ENCODE results near the gene CARD11. TPM values are rescaled to one million over a fixed set of nuclear protein-coding genes. Genes with fewer than 3 reads are reported as not detected.

Gene CARD11
- total RNA-seq, 4 donors from 2014 or later = 0.26 to 2.0 (median 0.70) TPM

- Histone ChIP-seq H3K27me3 (peaks cover 0 to 4% (median 0%) of the 10 kb centered on the region in 4 donors), H3K27ac (replicated peaks in 1 of 4) (peak overlapping the region; percentile 59 to 82 (median 80)), H3K36me3 (no peaks in the 10 kb centered on the region), H3K4me1 (peaks cover 19 to 31% (median 29%) of the 10 kb centered on the region in 4 donors), H3K4me3 (peak overlapping the region in 1 of 4 donors; percentile 8), H3K9me3 (no peaks in the 10 kb centered on the region)
- intact Hi-C loops (cut with DNase I) = no loop called here
- TF ChIP-seq CTCF (IDR thresholded peaks at IDR 0.05) (no peak), EP300 (IDR thresholded peaks at IDR 0.05) (no peak), POLR2AphosphoS5 (IDR thresholded peaks at IDR 0.05) (no peak), POLR2A (IDR thresholded peaks at IDR 0.05; ENCODE audit: low read depth) (no peak)
- 91% methylated on average over 12 of the region's 12 CpGs for WGBS
- DNase-seq (ENCODE audit: extremely low spot score) = no peak
Measured at GRCh38 chr7:2864204-2864985, 179.3 kb downstream of the CARD11 start.

DNA sequence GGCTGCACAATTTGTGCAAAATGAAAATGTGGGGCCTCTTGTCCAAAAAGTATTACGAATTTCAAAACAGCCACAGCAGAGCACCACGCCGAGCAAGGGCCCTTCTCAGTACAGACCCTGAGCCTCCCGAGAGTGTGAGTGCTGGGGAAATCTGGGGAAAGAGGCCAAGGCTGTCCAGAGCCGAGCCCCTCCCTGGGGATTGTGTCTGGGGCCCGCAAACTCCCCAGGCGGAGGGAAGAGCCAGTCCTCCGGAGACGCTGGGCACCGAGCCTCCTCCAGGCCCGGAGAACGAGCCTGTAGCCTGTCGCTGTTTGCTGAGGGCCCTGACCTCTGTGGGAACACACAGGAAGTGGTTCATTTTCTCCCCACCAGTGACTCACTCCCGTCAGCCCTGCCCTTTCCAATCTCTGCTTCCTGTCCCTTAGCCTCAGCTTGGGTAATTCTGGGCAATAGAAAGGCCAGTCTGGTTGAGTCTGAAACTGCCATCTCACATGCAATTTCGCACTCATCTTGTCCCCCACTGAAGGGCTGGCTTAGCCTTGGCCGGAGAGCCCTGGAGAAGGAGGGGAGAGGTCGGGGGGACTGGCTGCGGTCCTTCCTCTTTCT lies 180.1 kb downstream of the CARD11 start:
- WGBS = 50% methylated on average over 16 of the region's 18 CpGs
- peak; percentile 94 for DNase-seq (ENCODE audit: extremely low spot score)
- peaks cover 19 to 31% (median 29%) of the 10 kb centered on the region in 4 donors for H3K4me1 ChIP-seq
- H3K27ac ChIP-seq (replicated peaks in 1 of 4) = peak overlapping the region; percentile 59 to 82 (median 80)
- intact Hi-C loops (cut with DNase I) = no loop called here
- no peaks in the 10 kb centered on the region for H3K36me3 ChIP-seq
- peak overlapping the region in 3 of 4 donors; percentile 8 to 39 (median 21) for H3K4me3 ChIP-seq
- H3K27me3 ChIP-seq = peaks cover 0 to 4% (median 0%) of the 10 kb centered on the region in 4 donors
- peak; percentile 64 to 74 for TF ChIP-seq POLR2AphosphoS5 (IDR thresholded peaks at IDR 0.05)
- TF ChIP-seq EP300 (IDR thresholded peaks at IDR 0.05) = no peak
- TF ChIP-seq POLR2A (IDR thresholded peaks at IDR 0.05; ENCODE audit: low read depth) = peak; percentile 47
- no peaks in the 10 kb centered on the region for H3K9me3 ChIP-seq

- Histone ChIP-seq H3K27me3 (peaks cover 0 to 4% (median 0%) of the 10 kb centered on the region in 4 donors), H3K9me3 (no peaks in the 10 kb centered on the region), H3K27ac (replicated peaks in 1 of 4) (peak overlapping the region; percentile 59 to 82 (median 80)), H3K4me1 (peaks cover 19 to 31% (median 29%) of the 10 kb centered on the region in 4 donors), H3K4me3 (peak overlapping the region in 2 of 4 donors; percentile 8 to 21), H3K36me3 (no peaks in the 10 kb centered on the region)
- intact Hi-C loops (cut with DNase I) = no loop called here
- no peak for DNase-seq (ENCODE audit: extremely low spot score)
- no peak for TF ChIP-seq POLR2AphosphoS5 (IDR thresholded peaks at IDR 0.05)
- no peak for TF ChIP-seq CTCF (IDR thresholded peaks at IDR 0.05)
- no peak for TF ChIP-seq POLR2A (IDR thresholded peaks at IDR 0.05; ENCODE audit: low read depth)
- no peak for TF ChIP-seq EP300 (IDR thresholded peaks at IDR 0.05)
- 92% methylated on average over 13 of the region's 22 CpGs for WGBS
Measured at GRCh38 chr7:2862831-2863361, 180.8 kb downstream of the CARD11 start.

DNA sequence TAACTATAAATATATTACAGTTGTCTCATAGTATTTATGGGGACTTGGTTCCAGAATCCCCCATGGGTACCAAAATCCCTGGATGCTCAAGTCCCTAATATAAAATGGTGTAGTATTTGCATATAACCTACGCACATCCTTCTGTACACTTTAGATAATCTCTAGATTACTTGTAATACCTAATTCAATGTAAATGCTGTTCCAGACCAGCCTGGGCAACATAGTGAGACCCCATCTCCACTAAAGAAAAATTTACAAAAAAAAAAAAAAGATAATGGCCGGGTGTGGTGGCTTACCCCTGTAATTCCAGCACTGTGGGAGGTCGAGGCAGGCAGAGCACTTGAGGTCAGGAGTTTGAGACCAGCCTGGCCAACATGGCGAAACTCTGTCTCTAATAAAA lies 182.2 kb downstream of the CARD11 start:
- 91% methylated on average over 4 of the region's 4 CpGs for WGBS
- Histone ChIP-seq H3K36me3 (no peaks in the 10 kb centered on the region), H3K4me1 (peaks cover 19 to 31% (median 29%) of the 10 kb centered on the region in 4 donors), H3K27ac (replicated peaks in 1 of 4) (no peak overlapping the region), H3K9me3 (no peaks in the 10 kb centered on the region), H3K4me3 (no peak overlapping the region), H3K27me3 (peaks cover 0 to 4% (median 0%) of the 10 kb centered on the region in 4 donors)
- no peak for DNase-seq (ENCODE audit: extremely low spot score)
- intact Hi-C loops (cut with DNase I) = no loop called here
- TF ChIP-seq POLR2A (IDR thresholded peaks at IDR 0.05; ENCODE audit: low read depth) (no peak), EP300 (IDR thresholded peaks at IDR 0.05) (no peak), CTCF (IDR thresholded peaks at IDR 0.05) (no peak)

DNA sequence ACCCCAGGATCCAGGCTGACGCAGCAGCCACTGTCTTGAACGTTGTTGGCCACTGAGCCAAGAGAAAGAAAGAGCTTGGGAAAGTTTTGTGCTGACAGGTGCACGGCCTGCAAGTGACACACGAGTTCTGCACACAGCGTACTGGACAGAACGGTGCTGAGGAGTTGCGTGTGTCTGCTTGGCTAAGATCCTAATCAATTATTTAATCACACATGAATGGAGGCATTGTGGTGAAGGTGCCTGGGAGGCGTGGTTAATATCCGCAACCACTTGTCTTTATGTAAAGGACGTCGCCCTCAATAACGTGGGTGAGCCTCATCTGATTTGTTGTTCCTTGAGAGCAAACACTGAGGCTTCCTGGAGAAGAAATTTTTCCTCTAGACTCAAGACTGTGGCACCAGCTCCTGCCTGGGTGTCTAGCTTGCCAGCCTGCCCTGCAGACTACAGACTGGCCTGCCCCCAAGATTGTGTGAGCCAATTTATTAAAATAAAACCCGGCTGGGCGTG lies 183.0 kb downstream of the CARD11 start:
- intact Hi-C loops (cut with DNase I) = no loop called here
- no peak overlapping the region for H3K27ac ChIP-seq (replicated peaks in 1 of 4)

More for the DNA sequence above, 183.0 kb downstream of the CARD11 start:
- Histone ChIP-seq H3K4me3 (no peak overlapping the region), H3K4me1 (peaks cover 19 to 31% (median 29%) of the 10 kb centered on the region in 4 donors), H3K27me3 (peaks cover 0 to 4% (median 0%) of the 10 kb centered on the region in 4 donors), H3K9me3 (no peaks in the 10 kb centered on the region), H3K36me3 (no peaks in the 10 kb centered on the region)
- DNase-seq (ENCODE audit: extremely low spot score) = no peak
- WGBS = 90% methylated on average over 14 of the region's 14 CpGs
- TF ChIP-seq POLR2A (IDR thresholded peaks at IDR 0.05; ENCODE audit: low read depth) (no peak), POLR2AphosphoS5 (IDR thresholded peaks at IDR 0.05) (no peak), EP300 (IDR thresholded peaks at IDR 0.05) (no peak), CTCF (IDR thresholded peaks at IDR 0.05) (no peak)

Data from esophagus muscularis mucosa (tissue), 4 donors.